CD4-positive, alpha-beta T cell (primary cell): ENCODE results near the gene TM4SF1. TPM values are rescaled to one million over a fixed set of nuclear protein-coding genes. Genes with fewer than 3 reads are reported as not detected.

Experiments used
- ATAC-seq: fragments of 200-7000 bp; cut with Tn5 transposase; one replicate; pipeline ENCODE4 v1.10.0; 2022; ENCODE audit warnings: mild to moderate bottlenecking; ENCODE audit not compliant: poor library complexity
- CTCF ChIA-PET: fragments of 350-600 bp; sonication (Branson Sonifier 250); formaldehyde crosslinking; loops from one replicate; lab custom pipeline; 2021; ENCODE audit warnings: antibody characterized with exemption, inconsistent platforms; lab: Charles Lee
- POLR2A ChIA-PET: fragments of 350-600 bp; sonication (Branson Sonifier 250); formaldehyde crosslinking; loops from one replicate; lab custom pipeline; 2021; ENCODE audit warnings: antibody characterized with exemption, inconsistent platforms; lab: Charles Lee
- DNase-seq, 14 experiments: peaks; one replicate each; pipeline ENCODE4 v3.0.0-alpha.2; 2013 to 2020; ENCODE audit warnings: mixed read lengths in 2 of 14
- H3K27ac ChIP-seq, 2 donors: one replicate each; pipeline versions ENCODE4 v1.5.1 to v1.7.0; 2013; ENCODE audit warnings: low read length in 2 of 2, low read depth in 1 of 2, mild to moderate bottlenecking in 1 of 2
- H3K27me3 ChIP-seq, 2 experiments: 1 replicate in 1 of 2; 2 replicates in 1 of 2; pipeline versions ENCODE4 v1.6.1 to v1.7.0; 2013; ENCODE audit warnings: low read length in 2 of 2, control low read depth in 1 of 2, mild to moderate bottlenecking in 1 of 2, moderate library complexity in 1 of 2; ENCODE audit not compliant: insufficient read depth in 2 of 2, control insufficient read depth in 1 of 2
- H3K36me3 ChIP-seq: one replicate; pipeline ENCODE4 v1.6.1; 2013; ENCODE audit warnings: low read length, control low read depth; ENCODE audit not compliant: insufficient read depth
- H3K4me1 ChIP-seq: one replicate; pipeline ENCODE4 v1.6.1; 2013; ENCODE audit warnings: low read length, control low read depth; ENCODE audit not compliant: insufficient read depth
- H3K4me3 ChIP-seq: one replicate; pipeline ENCODE4 v1.5.1; 2013; ENCODE audit warnings: mild to moderate bottlenecking, low read length, moderate library complexity
- H3K9me3 ChIP-seq, 2 experiments: 1 replicate in 1 of 2; 2 replicates in 1 of 2; pipeline versions ENCODE4 v1.6.1 to v1.7.0; 2013; ENCODE audit warnings: low read length in 2 of 2, mild to moderate bottlenecking in 2 of 2, control low read depth in 1 of 2, moderate library complexity in 1 of 2; ENCODE audit not compliant: control insufficient read depth in 1 of 2, insufficient read depth in 1 of 2
- H3K27ac Mint-ChIP-seq: one replicate; pipeline ENCODE4 v1.8.0; 2020; ENCODE audit warnings: mixed read lengths
- H3K27me3 Mint-ChIP-seq: one replicate; pipeline ENCODE4 v1.8.0; 2021; ENCODE audit warnings: mixed read lengths
- H3K36me3 Mint-ChIP-seq: one replicate; pipeline ENCODE4 v1.8.0; 2021; ENCODE audit warnings: low read depth, mixed read lengths
- H3K4me1 Mint-ChIP-seq: one replicate; pipeline ENCODE4 v1.8.0; 2021; ENCODE audit warnings: low read depth, mixed read lengths
- H3K4me3 Mint-ChIP-seq: one replicate; pipeline ENCODE4 v1.8.0; 2020; ENCODE audit warnings: mild to moderate bottlenecking, mixed read lengths
- H3K9me3 Mint-ChIP-seq: one replicate; pipeline ENCODE4 v1.8.0; 2020; ENCODE audit warnings: mixed read lengths
- intact Hi-C, 2 experiments: fragments of 100-400 bp; cut with DNase I in 1 of 2; cut with micrococcal nuclease in 1 of 2; formaldehyde crosslinking; loops; one replicate each; pipeline versions ENCODE4 v1.15.1 to v1.9.0; 2023 to 2025; cut with DNase I, micrococcal nuclease
- total RNA-seq, 174 experiments: library from RNA in 2 of 174; stranded (reverse) in 2 of 174; gene quantifications; one replicate each; pipeline ENCODE4 v1.2.3 and lab custom pipeline; 2021 to 2026
- TF ChIP-seq, protein P1 (sequence below): fragments of 200-600 bp; IDR thresholded peaks from one replicate; pipeline ENCODE4 v1.8.0; 2022; ENCODE audit warnings: antibody characterized with exemption, mild to moderate bottlenecking

The TM4SF1 gene
- total RNA-seq, 2 experiments from 2014 or later, result not detected

DNA sequence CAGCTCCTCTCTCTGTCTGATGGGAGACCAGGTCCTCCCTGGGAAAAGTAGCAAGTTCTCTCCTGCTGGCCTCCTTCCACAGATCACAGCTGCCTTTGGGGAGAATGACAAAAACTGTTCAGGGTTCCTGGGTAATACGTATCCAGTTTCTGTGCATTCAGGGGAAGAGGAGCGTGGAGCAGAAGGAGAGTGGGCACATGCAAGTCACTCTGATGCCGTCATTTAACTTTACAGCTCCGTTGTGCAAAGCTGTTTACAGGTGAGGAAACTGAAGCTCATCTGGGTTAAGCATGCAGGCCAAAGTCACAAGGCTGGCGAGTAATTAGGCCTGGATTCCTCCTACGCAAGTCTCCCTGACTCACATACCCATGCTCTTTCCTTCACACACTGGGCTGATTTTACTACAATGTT, 7.5 kb upstream of the TM4SF1 start:
- Histone ChIP-seq H3K36me3 (no peaks in the 10 kb centered on the region), H3K27me3 (no peaks in the 10 kb centered on the region), H3K4me1 (no peaks in the 10 kb centered on the region), H3K27ac (no peak overlapping the region), H3K4me3 (no peak overlapping the region), H3K9me3 (no peaks in the 10 kb centered on the region)
- TF ChIP-seq, protein P1, sequence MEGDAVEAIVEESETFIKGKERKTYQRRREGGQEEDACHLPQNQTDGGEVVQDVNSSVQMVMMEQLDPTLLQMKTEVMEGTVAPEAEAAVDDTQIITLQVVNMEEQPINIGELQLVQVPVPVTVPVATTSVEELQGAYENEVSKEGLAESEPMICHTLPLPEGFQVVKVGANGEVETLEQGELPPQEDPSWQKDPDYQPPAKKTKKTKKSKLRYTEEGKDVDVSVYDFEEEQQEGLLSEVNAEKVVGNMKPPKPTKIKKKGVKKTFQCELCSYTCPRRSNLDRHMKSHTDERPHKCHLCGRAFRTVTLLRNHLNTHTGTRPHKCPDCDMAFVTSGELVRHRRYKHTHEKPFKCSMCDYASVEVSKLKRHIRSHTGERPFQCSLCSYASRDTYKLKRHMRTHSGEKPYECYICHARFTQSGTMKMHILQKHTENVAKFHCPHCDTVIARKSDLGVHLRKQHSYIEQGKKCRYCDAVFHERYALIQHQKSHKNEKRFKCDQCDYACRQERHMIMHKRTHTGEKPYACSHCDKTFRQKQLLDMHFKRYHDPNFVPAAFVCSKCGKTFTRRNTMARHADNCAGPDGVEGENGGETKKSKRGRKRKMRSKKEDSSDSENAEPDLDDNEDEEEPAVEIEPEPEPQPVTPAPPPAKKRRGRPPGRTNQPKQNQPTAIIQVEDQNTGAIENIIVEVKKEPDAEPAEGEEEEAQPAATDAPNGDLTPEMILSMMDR, result no peak
- Mint-ChIP-seq H3K4me1 (no peaks in the 10 kb centered on the region), H3K4me3 (no peak overlapping the region), H3K27me3 (peaks cover 9% of the 10 kb centered on the region), H3K36me3 (no peaks in the 10 kb centered on the region), H3K27ac (no peak overlapping the region), H3K9me3 (no peaks in the 10 kb centered on the region)
- DNase-seq (no peak), ATAC-seq (no peak)
- POLR2A ChIA-PET, result no interaction called here
- intact Hi-C loops, result no loop called here
- CTCF ChIA-PET, result no interaction called here

DNA sequence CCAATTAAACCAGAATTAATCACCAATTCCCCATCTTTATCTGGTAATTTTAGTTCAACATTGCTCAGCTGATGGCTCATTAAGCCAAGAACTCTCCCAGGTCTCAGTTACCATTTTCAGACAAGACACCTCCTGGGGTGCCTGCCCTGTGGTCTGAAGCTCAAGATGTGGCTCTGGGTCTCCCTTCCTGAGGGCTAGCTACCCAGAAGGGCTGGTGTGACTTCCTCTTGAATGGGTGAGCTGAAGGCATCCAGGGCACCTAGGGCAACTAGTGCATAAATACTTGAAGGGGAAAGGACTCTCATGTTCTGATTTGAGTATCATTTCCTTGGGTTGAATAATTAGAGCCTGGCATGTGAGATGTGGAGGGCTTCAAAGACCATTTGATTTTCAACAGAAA, 6.7 kb upstream of the TM4SF1 start:
- Mint-ChIP-seq H3K4me3 (no peak overlapping the region), H3K4me1 (no peaks in the 10 kb centered on the region), H3K27me3 (peaks cover 9% of the 10 kb centered on the region), H3K9me3 (no peaks in the 10 kb centered on the region), H3K36me3 (no peaks in the 10 kb centered on the region), H3K27ac (no peak overlapping the region)
- Histone ChIP-seq H3K4me3 (no peak overlapping the region), H3K27ac (no peak overlapping the region), H3K9me3 (no peaks in the 10 kb centered on the region), H3K36me3 (no peaks in the 10 kb centered on the region), H3K4me1 (no peaks in the 10 kb centered on the region), H3K27me3 (no peaks in the 10 kb centered on the region)
- ATAC-seq, result no peak
- TF ChIP-seq, protein P1, result no peak
- ChIA-PET CTCF (no interaction called here), POLR2A (no interaction called here)
- intact Hi-C loops, result no loop called here
- no peak for DNase-seq

DNA sequence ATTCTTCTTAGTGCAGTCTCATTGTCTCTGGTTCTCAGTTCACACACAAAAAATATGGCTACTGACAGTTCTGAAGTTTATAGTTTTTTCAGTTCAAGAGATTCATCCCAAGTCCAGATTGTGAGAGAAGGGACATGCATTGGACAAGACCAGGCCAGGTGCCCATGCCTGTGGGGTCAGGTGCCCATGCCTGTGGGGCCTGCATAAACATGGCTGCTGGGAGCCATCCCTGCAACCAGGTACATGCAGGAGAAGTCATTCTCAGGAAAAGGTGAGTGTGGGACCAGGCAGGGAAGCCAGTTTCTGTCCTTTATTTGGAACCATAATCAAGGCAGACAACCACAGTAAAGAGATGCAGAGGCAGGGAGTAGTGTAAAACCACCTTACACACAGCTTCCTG, 6.3 kb upstream of the TM4SF1 start:
- intact Hi-C loops, result no loop called here
- no peak for ATAC-seq
- POLR2A ChIA-PET, result no interaction called here

More for the DNA sequence above, 6.3 kb upstream of the TM4SF1 start:
- Mint-ChIP-seq H3K27me3 (peaks cover 8% of the 10 kb centered on the region), H3K27ac (no peak overlapping the region), H3K9me3 (no peaks in the 10 kb centered on the region), H3K4me1 (no peaks in the 10 kb centered on the region), H3K4me3 (no peak overlapping the region), H3K36me3 (no peaks in the 10 kb centered on the region)
- H3K36me3 ChIP-seq, result no peaks in the 10 kb centered on the region
- H3K9me3 ChIP-seq, result no peaks in the 10 kb centered on the region
- H3K4me3 ChIP-seq, result no peak overlapping the region
- CTCF ChIA-PET, result no interaction called here
- no peaks in the 10 kb centered on the region for H3K27me3 ChIP-seq
- DNase-seq, result no peak
- no peaks in the 10 kb centered on the region for H3K4me1 ChIP-seq
- TF ChIP-seq, protein P1, result no peak
- H3K27ac ChIP-seq, result no peak overlapping the region
